Heart right ventricle (tissue), 16 donors: ENCODE measurements around the gene NEDD4L. TPM values are rescaled to one million over a fixed set of nuclear protein-coding genes. Genes with fewer than 3 reads are reported as not detected.

Source experiments
- ATAC-seq, 8 donors: fragments of 200-7000 bp; cut with Tn5 transposase; one replicate each; pipeline ENCODE4 v1.9.1; 2020; ENCODE audit warnings: mild to moderate bottlenecking in 8 of 8, moderate library complexity in 8 of 8, moderate number of reproducible peaks in 1 of 8
- DNase-seq, 2 donors: peaks; one replicate each; pipeline ENCODE4 v3.0.0-alpha.2; 2020
- H3K27ac ChIP-seq, 10 donors: fragments of 200-600 bp; sonication (generic) in 2 of 10; one replicate each; pipeline versions ENCODE4 v1.5.0 to v1.8.0; 2020 to 2022; ENCODE audit warnings: mild to moderate bottlenecking in 3 of 10
- H3K27me3 ChIP-seq, 7 donors: fragments of 200-600 bp; one replicate each; pipeline ENCODE4 v1.8.0; 2021 to 2022; ENCODE audit warnings: mild to moderate bottlenecking in 2 of 7
- H3K36me3 ChIP-seq, 9 donors: fragments of 200-600 bp; sonication (generic) in 1 of 9; one replicate each; pipeline versions ENCODE4 v1.5.0 to v1.8.0; 2020 to 2022; ENCODE audit warnings: mild to moderate bottlenecking in 2 of 9
- H3K4me1 ChIP-seq, 9 donors: fragments of 200-600 bp; sonication (generic) in 1 of 9; one replicate each; pipeline versions ENCODE4 v1.5.0 to v1.8.0; 2020 to 2022; ENCODE audit warnings: mild to moderate bottlenecking in 4 of 9
- H3K4me3 ChIP-seq, 10 donors: fragments of 200-600 bp; sonication (generic) in 2 of 10; one replicate each; pipeline versions ENCODE4 v1.5.0 to v1.8.0; 2020 to 2022; ENCODE audit warnings: mild to moderate bottlenecking in 7 of 10, moderate library complexity in 2 of 10
- H3K9me3 ChIP-seq, 11 donors: fragments of 200-600 bp in 10 of 11; sonication (generic) in 2 of 11; one replicate each; pipeline versions ENCODE4 v1.5.0 to v1.8.0; 2013 to 2022; ENCODE audit warnings: mild to moderate bottlenecking in 2 of 11, control low read depth in 1 of 11, moderate library complexity in 1 of 11
- WGBS, 2 donors: extraction: QIAGEN DNeasy Blood & Tissue Kit; methylation state at CpG; one replicate each; pipeline ENCODE4 v1.1.7; 2013; ENCODE audit warnings: inconsistent platforms in 1 of 2; 5-methylcytosine and 5-hydroxymethylcytosine counted together
- intact Hi-C, 10 donors: fragments of 100-400 bp; cut with DNase I; formaldehyde crosslinking; loops; one replicate each; pipeline versions ENCODE4 v1.11.1 to v1.14.2; 2022
- polyA plus RNA-seq, 2 donors: library from polyadenylated mRNA; stranded (reverse); fragments of 200-250 nt; gene quantifications; one replicate each; pipeline ENCODE4 v1.2.3, GENCODE V29; 2013
- total RNA-seq, 10 donors: library from RNA; stranded (reverse); fragmentation: NEBNext Ultra II Directional in 3 of 10; extraction: Animal tissue kit (Norgen Biotek cat#: 25700) in 3 of 10; gene quantifications; one replicate each; pipeline versions ENCODE4 v1.2.1 to v1.2.4, GENCODE V29; 2021 to 2023
- TF ChIP-seq, protein P1 (sequence below), 9 donors: fragments of 200-600 bp; sonication (generic) in 2 of 9; IDR thresholded peaks; one replicate each; pipeline versions ENCODE4 v1.5.0 to v1.8.0; 2021 to 2022; ENCODE audit warnings: antibody characterized with exemption in 9 of 9, mild to moderate bottlenecking in 5 of 9, moderate library complexity in 1 of 9
- donor health status: Arrhythmogenic right ventricular cardiomyopathy.
- donor health status: ischemic (EF 13 %, LVEDD 7.1; RV severe dilation, severe dysfunction).
- donor health status: healthy with polysubstance abuse.
- donor health status: DM: no; HTN: yes; CAD: no.
- donor health status: DM: no; HTN: no; CAD: no.
- donor health status: ischemic (EF 25% LVEDD 6.9; RV normal size, moderate dysfunction).
- donor health status: ischemic (EF 25% LVEDD 5.7; RV mildly dilated, moderate dysfunction).
- donor health status: healthy.
- donor health status: DM: yes; HTN: yes; CAD: no.
- donor health status: Ischemic cardiomyopathy.
- donor health status: ischemic (EF 35%, LVEDD 5.7; RV mildly dilated, moderate dysfunction).
- donor health status: nonischemic (EF 11% LVEDD 7.7; RV severe dilation, severe dysfunction).
- donor health status: DM: yes; HTN: yes; CAD: no.
- donor health status: PGD.
- donor health status: ischemic (EF 29% LVEDD 5.4; RV normal size, mild dysfunction).
- donor health status: nonischemic (EF 23%, LVEDD 6.1; RV moderate dilation, normal function).

The NEDD4L gene
- total and polyA plus RNA-seq, 12 donors, result 9.6 to 67.1 (median 49.4) TPM

GRCh38 chr18:58224425-58224750, 180.4 kb downstream of the NEDD4L start:
- no peaks in the 10 kb centered on the region for H3K36me3 ChIP-seq
- DNase-seq, result no peak
- H3K9me3 ChIP-seq, result no peaks in the 10 kb centered on the region
- H3K27me3 ChIP-seq, result peaks cover 0 to 3% (median 0%) of the 10 kb centered on the region in 7 donors
- TF ChIP-seq, protein P1, sequence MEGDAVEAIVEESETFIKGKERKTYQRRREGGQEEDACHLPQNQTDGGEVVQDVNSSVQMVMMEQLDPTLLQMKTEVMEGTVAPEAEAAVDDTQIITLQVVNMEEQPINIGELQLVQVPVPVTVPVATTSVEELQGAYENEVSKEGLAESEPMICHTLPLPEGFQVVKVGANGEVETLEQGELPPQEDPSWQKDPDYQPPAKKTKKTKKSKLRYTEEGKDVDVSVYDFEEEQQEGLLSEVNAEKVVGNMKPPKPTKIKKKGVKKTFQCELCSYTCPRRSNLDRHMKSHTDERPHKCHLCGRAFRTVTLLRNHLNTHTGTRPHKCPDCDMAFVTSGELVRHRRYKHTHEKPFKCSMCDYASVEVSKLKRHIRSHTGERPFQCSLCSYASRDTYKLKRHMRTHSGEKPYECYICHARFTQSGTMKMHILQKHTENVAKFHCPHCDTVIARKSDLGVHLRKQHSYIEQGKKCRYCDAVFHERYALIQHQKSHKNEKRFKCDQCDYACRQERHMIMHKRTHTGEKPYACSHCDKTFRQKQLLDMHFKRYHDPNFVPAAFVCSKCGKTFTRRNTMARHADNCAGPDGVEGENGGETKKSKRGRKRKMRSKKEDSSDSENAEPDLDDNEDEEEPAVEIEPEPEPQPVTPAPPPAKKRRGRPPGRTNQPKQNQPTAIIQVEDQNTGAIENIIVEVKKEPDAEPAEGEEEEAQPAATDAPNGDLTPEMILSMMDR (IDR thresholded peaks at IDR 0.05), result no peak
- WGBS, 2 donors, result 26 to 32% methylated on average over 2 of the region's 2 CpGs
- peak overlapping the region in 9 of 10 donors; percentile 64 to 89 (median 82) for H3K27ac ChIP-seq
- intact Hi-C loops, result no loop called here
- peaks cover 5 to 36% (median 19%) of the 10 kb centered on the region in 9 donors for H3K4me1 ChIP-seq
- peak overlapping the region in 1 of 10 donors; percentile 18 for H3K4me3 ChIP-seq
- no peak for ATAC-seq

GRCh38 chr18:58225101-58225500, 181.1 kb downstream of the NEDD4L start:
- H3K27ac ChIP-seq, result peak overlapping the region in 2 of 10 donors; percentile 82 to 89
- intact Hi-C loops, result no loop called here
- TF ChIP-seq, protein P1 (IDR thresholded peaks at IDR 0.05), result no peak

DNA sequence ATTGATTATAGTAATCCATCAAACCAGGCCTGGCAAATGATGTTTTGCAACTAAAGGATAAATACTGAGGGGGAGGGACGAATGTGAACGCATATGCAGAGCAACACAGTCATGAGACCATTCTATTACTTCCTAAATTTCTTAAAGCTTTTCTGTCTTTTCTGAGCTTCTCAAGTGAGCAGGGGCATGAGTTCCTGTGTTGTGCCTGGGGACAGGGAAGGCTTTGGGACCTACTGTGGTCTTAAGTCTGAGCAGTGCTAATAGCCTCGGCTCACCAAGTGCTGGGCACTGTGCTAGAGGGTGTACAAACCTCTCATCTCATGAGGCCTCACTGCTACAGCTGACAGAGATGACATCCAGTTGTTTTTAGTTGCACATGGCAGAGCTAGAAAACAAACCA, 182.4 kb downstream of the NEDD4L start:
- no peaks in the 10 kb centered on the region for H3K9me3 ChIP-seq
- H3K27me3 ChIP-seq, result peaks cover 0 to 3% (median 0%) of the 10 kb centered on the region in 7 donors
- WGBS, 2 donors, result 79 to 92% methylated on average over 3 of the region's 3 CpGs
- no peaks in the 10 kb centered on the region for H3K36me3 ChIP-seq
- H3K4me3 ChIP-seq, result no peak overlapping the region
- H3K27ac ChIP-seq, result no peak overlapping the region
- no peak for DNase-seq
- ATAC-seq, result no peak
- intact Hi-C loops, result no loop called here
- TF ChIP-seq, protein P1 (IDR thresholded peaks at IDR 0.05), result no peak
- peaks cover 5 to 36% (median 19%) of the 10 kb centered on the region in 9 donors for H3K4me1 ChIP-seq

More at GRCh38 chr18:58225101-58225500, 181.1 kb downstream of the NEDD4L start:
- Histone ChIP-seq H3K4me3 (no peak overlapping the region), H3K27me3 (peaks cover 0 to 3% (median 0%) of the 10 kb centered on the region in 7 donors), H3K9me3 (no peaks in the 10 kb centered on the region), H3K36me3 (no peaks in the 10 kb centered on the region), H3K4me1 (peaks cover 5 to 36% (median 19%) of the 10 kb centered on the region in 9 donors)
- no peak for ATAC-seq
- no peak for DNase-seq
- WGBS, 2 donors, result 88 to 91% methylated on average over 6 of the region's 6 CpGs

- H3K4me1 ChIP-seq, result peaks cover 5 to 27% (median 19%) of the 10 kb centered on the region in 9 donors
- no peaks in the 10 kb centered on the region for H3K36me3 ChIP-seq
- no peaks in the 10 kb centered on the region for H3K27me3 ChIP-seq
- DNase-seq (no peak), ATAC-seq (no peak)
- intact Hi-C loops, result no loop called here
- 95 to 96% methylated on average over 9 of the region's 9 CpGs for WGBS, 2 donors
- H3K9me3 ChIP-seq, result peaks cover 0 to 3% (median 0%) of the 10 kb centered on the region in 11 donors
- no peak overlapping the region for H3K4me3 ChIP-seq
- TF ChIP-seq, protein P1 (IDR thresholded peaks at IDR 0.05), result no peak
- H3K27ac ChIP-seq, result peak overlapping the region in 2 of 10 donors; percentile 21 to 30
Measured at GRCh38 chr18:58227361-58227930, 183.4 kb downstream of the NEDD4L start.
